K562 (cell line): Measurements from ENCODE around the gene CDH2. TPM values are rescaled to one million over a fixed set of nuclear protein-coding genes. Genes with fewer than 3 reads are reported as not detected.

ENCODE experiments used
- ATAC-seq: fragments of 200-7000 bp; cut with Tn5 transposase; 3 replicates; pipeline ENCODE4 v1.9.1; 2020; ENCODE audit warnings: moderate library complexity
- BruUV-seq: library from RNA; stranded (reverse); fragments of 400-500 nt; replicated peaks from 2 replicates; lab custom pipeline; 2021; lab: Mats Ljungman, UMichigan
- CTCF ChIA-PET: fragments of 300-600 bp; formaldehyde crosslinking; extraction: SDS; loops from one replicate; lab custom pipeline; 2021; ENCODE audit warnings: low intra/inter-chr PET ratio; lab: Yijun Ruan, JAX
- POLR2A ChIA-PET: fragments of 300-600, 350-650 bp; sonication (Branson Sonifier 250); formaldehyde crosslinking; extraction: SDS; loops from one replicate; lab custom pipeline; 2021; ENCODE audit warnings: antibody characterized with exemption, inconsistent platforms; lab: Yijun Ruan, JAX
- DNase-seq, 4 experiments: peaks; one replicate each; pipeline versions ENCODE4 v3.0.0 to v3.0.0-alpha.2; 2011 to 2018; ENCODE audit warnings: low spot score in 3 of 4, mixed read lengths in 3 of 4; ENCODE audit errors: extremely low read depth in 1 of 4
- FAIRE-seq: peaks from 2 replicates; lab custom pipeline; 2011; peaks lifted over from hg19 to GRCh38; lab: Jason Lieb, UNC
- H2AFZ ChIP-seq: 2 replicates; pipeline ENCODE4 v1.6.0; 2011; ENCODE audit warnings: low read depth, low read length, control low read depth, inconsistent platforms
- H3K27ac ChIP-seq: fragments of 200-600 bp; 3 replicates; pipeline ENCODE4 v1.8.0; 2011; ENCODE audit warnings: low read depth, mild to moderate bottlenecking, control low read depth, inconsistent platforms, low read length, moderate library complexity, mixed read lengths; ENCODE audit errors: extremely low read depth
- H3K27me3 ChIP-seq, 2 experiments: fragments of 300-600 bp in 1 of 2; 2 replicates in 1 of 2; 3 replicates in 1 of 2; pipeline versions ENCODE4 v1.6.0 to v1.8.0; 2011; ENCODE audit warnings: inconsistent platforms in 2 of 2, low read length in 2 of 2, mild to moderate bottlenecking in 1 of 2, mixed read lengths in 1 of 2, moderate library complexity in 1 of 2; ENCODE audit not compliant: control insufficient read depth in 2 of 2, insufficient read depth in 2 of 2
- H3K36me3 ChIP-seq: fragments of 300-600 bp; 3 replicates; pipeline ENCODE4 v1.8.0; 2011; ENCODE audit warnings: mild to moderate bottlenecking, low read length, inconsistent platforms; ENCODE audit not compliant: control insufficient read depth, insufficient read depth
- H3K4me1 ChIP-seq, 2 experiments: fragments of 200-600 bp in 1 of 2; replicated peaks in 1 of 2; 2 replicates in 1 of 2; 3 replicates in 1 of 2; pipeline versions ENCODE4 v1.5.1 to v1.8.0; 2011; ENCODE audit warnings: inconsistent platforms in 2 of 2, low read length in 2 of 2, mild to moderate bottlenecking in 1 of 2, mixed read lengths in 1 of 2, moderate library complexity in 1 of 2; ENCODE audit not compliant: control insufficient read depth in 2 of 2, insufficient read depth in 2 of 2
- H3K4me2 ChIP-seq: 2 replicates; pipeline ENCODE4 v1.6.1; 2011; ENCODE audit warnings: low read length, control low read depth, inconsistent platforms, mixed read lengths; ENCODE audit not compliant: insufficient read depth
- H3K4me3 ChIP-seq: fragments of 200-600 bp; sonication (generic), shearing (Covaris generic); 2 replicates; pipeline ENCODE4 v1.5.1; 2016; ENCODE audit warnings: control low read depth, inconsistent platforms
- H3K79me2 ChIP-seq: fragments of 200-600 bp; 3 replicates; pipeline ENCODE4 v1.8.0; 2011; ENCODE audit warnings: low read length, inconsistent platforms; ENCODE audit not compliant: control insufficient read depth, insufficient read depth
- H3K9ac ChIP-seq, 2 experiments: 2 replicates each; pipeline versions ENCODE4 v1.6.0 to v1.6.1; 2011; ENCODE audit warnings: low read depth in 2 of 2, low read length in 2 of 2, control low read depth in 1 of 2, inconsistent platforms in 1 of 2, mild to moderate bottlenecking in 1 of 2, mixed read lengths in 1 of 2; ENCODE audit not compliant: insufficient read depth in 1 of 2
- H3K9me1 ChIP-seq: one replicate; pipeline ENCODE4 v1.6.0; 2011; ENCODE audit warnings: inconsistent platforms, mild to moderate bottlenecking, low read length, moderate library complexity; ENCODE audit not compliant: control insufficient read depth, insufficient read depth
- H3K9me3 ChIP-seq: replicated peaks from 2 replicates; pipeline ENCODE4 v1.5.1; 2011; ENCODE audit warnings: low read depth, low read length, inconsistent platforms; ENCODE audit not compliant: control insufficient read depth, insufficient read depth
- H4K20me1 ChIP-seq: replicated peaks from 2 replicates; pipeline ENCODE4 v1.6.1; 2011; ENCODE audit warnings: low read length, inconsistent platforms, mixed read lengths; ENCODE audit not compliant: control insufficient read depth, insufficient read depth
- CBX1 ChIP-seq: sonication (generic); IDR thresholded peaks from 2 replicates; pipeline ENCODE4 v1.6.1; 2016; ENCODE audit warnings: antibody characterized with exemption, low read depth, mild to moderate bottlenecking
- DEAF1 ChIP-seq: fragments of 450-650 bp; formaldehyde crosslinking; IDR thresholded peaks from 2 replicates; pipeline ENCODE4 v1.4.0; 2020; ENCODE audit warnings: mild to moderate bottlenecking, moderate library complexity
- EZH2 ChIP-seq: IDR thresholded peaks from 2 replicates; pipeline ENCODE4 v1.6.1; 2012; ENCODE audit warnings: low read depth, mild to moderate bottlenecking, inconsistent platforms, low read length, borderline replicate concordance
- FIP1L1 ChIP-seq: fragments of 200-400 bp; formaldehyde crosslinking; IDR thresholded peaks from 2 replicates; pipeline ENCODE4 v1.6.1; 2018; ENCODE audit warnings: mild to moderate bottlenecking, low read depth, low read length; ENCODE audit not compliant: poor library complexity, severe bottlenecking
- FOXK1 ChIP-seq: sonication (generic); formaldehyde crosslinking; IDR thresholded peaks from 2 replicates; pipeline ENCODE4 v1.8.0; 2022; ENCODE audit warnings: missing genetic modification reagents, mild to moderate bottlenecking, borderline replicate concordance
- HMGXB4 ChIP-seq: sonication (generic); formaldehyde crosslinking; IDR thresholded peaks from 2 replicates; pipeline ENCODE4 v1.8.1; 2023; ENCODE audit warnings: mild to moderate bottlenecking, missing genetic modification reagents
- KAT8 ChIP-seq: fragments of 450-650 bp; IDR thresholded peaks from 2 replicates; pipeline ENCODE4 v1.6.1; 2016; ENCODE audit warnings: low read depth, mild to moderate bottlenecking
- MBD2 ChIP-seq: sonication (generic); IDR thresholded peaks from 2 replicates; pipeline ENCODE4 v1.6.1; 2016; ENCODE audit warnings: low read depth, borderline replicate concordance
- MXI1 ChIP-seq: IDR thresholded peaks from 2 replicates; pipeline ENCODE4 v1.6.1; 2011; ENCODE audit warnings: low read depth, mild to moderate bottlenecking, improper control_type of control experiment, low read length
- PTRF ChIP-seq: fragments of 450-650 bp; IDR thresholded peaks from 2 replicates; pipeline ENCODE4 v1.6.1; 2016; ENCODE audit warnings: mild to moderate bottlenecking, missing genetic modification characterization, missing compliant biosample characterization
- RB1 ChIP-seq: fragments of 450-650 bp; IDR thresholded peaks from 2 replicates; pipeline ENCODE4 v1.6.1; 2017; ENCODE audit warnings: low read depth, mild to moderate bottlenecking
- SMAD1 ChIP-seq: fragments of 150-350 bp; IDR thresholded peaks from 2 replicates; pipeline ENCODE4 v1.6.1; 2014; ENCODE audit warnings: low read length, low read depth; ENCODE audit not compliant: partially characterized antibody
- ZKSCAN8 ChIP-seq: fragments of 200-800 bp; sonication (Bioruptor generic); IDR thresholded peaks from 2 replicates; pipeline ENCODE4 v1.6.1; 2016; ENCODE audit warnings: missing genetic modification characterization, missing compliant biosample characterization
- ZNF408 ChIP-seq: fragments of 250-450 bp; sonication (Bioruptor Pico); IDR thresholded peaks from 2 replicates; pipeline ENCODE4 v1.4.0; 2020; ENCODE audit warnings: low read depth, mild to moderate bottlenecking, moderate library complexity
- ZNF57 ChIP-seq: fragments of 450-650 bp; formaldehyde crosslinking; IDR thresholded peaks from 2 replicates; pipeline ENCODE4 v1.4.0; 2020; ENCODE audit warnings: mild to moderate bottlenecking, moderate library complexity
- ZNF699 ChIP-seq: fragments of 250-450 bp; sonication (Bioruptor Pico); IDR thresholded peaks from 2 replicates; pipeline ENCODE4 v1.8.0; 2021; ENCODE audit warnings: mild to moderate bottlenecking, moderate library complexity; ENCODE audit not compliant: insufficient replicate concordance
- WGBS: fragments of 100-300 bp; shearing (Covaris generic); methylation state at CpG from one replicate; pipeline ENCODE4 v1.1.6; 2016; ENCODE audit warnings: low coverage, mixed read lengths; ENCODE audit not compliant: insufficient coverage; ENCODE audit errors: missing lambda C conversion rate; 5-methylcytosine and 5-hydroxymethylcytosine counted together
- in situ Hi-C: fragments of 300-500 bp; cut with MboI; formaldehyde crosslinking; loops from 4 replicates; pipeline ENCODE4 v1.15.0; 2018; ENCODE audit warnings: inconsistent platforms, mixed read lengths
- intact Hi-C: fragments of 100-400 bp; cut with micrococcal nuclease; formaldehyde crosslinking; loops from 2 replicates; pipeline ENCODE4 v1.14.2; 2022
- polyA plus RNA-seq, 8 experiments: library from polyadenylated mRNA; depleted of rRNA in 4 of 8; stranded (reverse) in 5 of 8; unstranded in 3 of 8; fragments of >200 nt; fragmentation: Nextera tagmentation in 2 of 8; fragmentation: Illumina TruSeq in 1 of 8; extraction: Ambion mirVana in 2 of 8; extraction: Trizol in 1 of 8; gene quantifications; 2 replicates each; pipeline versions ENCODE4 v1.2.1 to v1.2.3, GENCODE V29; 2011 to 2014; ENCODE audit warnings: inconsistent platforms in 1 of 8, missing spikeins in 1 of 8
- total RNA-seq, 7 experiments: library from RNA; depleted of rRNA in 6 of 7; stranded (reverse); fragments of >200 nt in 6 of 7; fragmentation: Illumina TruSeq in 2 of 7; extraction: Trizol in 2 of 7; gene quantifications; 2 replicates each; pipeline versions ENCODE4 v1.2.1 to v1.2.3, GENCODE V29; 2011 to 2021; ENCODE audit warnings: low replicate concordance in 1 of 7
- TF ChIP-seq, protein P1 (sequence below): fragments of 450-650 bp; formaldehyde crosslinking; IDR thresholded peaks from 2 replicates; pipeline ENCODE4 v1.4.0; 2020; ENCODE audit warnings: mild to moderate bottlenecking, moderate library complexity

The CDH2 gene
- total and polyA plus RNA-seq, 9 of the 15 experiments (the other 6 are each of a cell fraction or from before 2014, with no cell fraction given): 0.04 TPM; not detected in 8

- no TSS peak for BruUV-seq
- intact Hi-C loops: no loop called here
- ChIA-PET POLR2A (no interaction called here), CTCF (no interaction called here)
- Histone ChIP-seq H3K9ac (no peak overlapping the region), H3K4me3 (no peak overlapping the region), H4K20me1 (no peaks in the 10 kb centered on the region), H3K27ac (no peak overlapping the region), H3K4me2 (no peak overlapping the region), H3K79me2 (no peaks in the 10 kb centered on the region), H3K27me3 (no peaks in the 10 kb centered on the region)
- 5% methylated on average over 6 of the region's 6 CpGs for WGBS
- ATAC-seq (no peak), DNase-seq (no peak), FAIRE-seq (no peak)
- in situ Hi-C loops: no loop called here
- TF ChIP-seq SMAD1 (no peak), FIP1L1 (no peak), EZH2 (no peak), MBD2 (no peak), MXI1 (no peak), DEAF1 (CRISPR knock-in tag) (no peak), HMGXB4 (CRISPR knock-in tag) (no peak), RB1 (no peak), ZNF57 (CRISPR knock-in tag) (no peak), KAT8 (no peak), ZNF408 (CRISPR knock-in tag) (no peak), CBX1 (no peak), ZKSCAN8 (CRISPR knock-in tag) (no peak), ZNF699 (CRISPR knock-in tag) (no peak), FOXK1 (no peak), PTRF (tag) (no peak)
- TF ChIP-seq, protein P1, sequence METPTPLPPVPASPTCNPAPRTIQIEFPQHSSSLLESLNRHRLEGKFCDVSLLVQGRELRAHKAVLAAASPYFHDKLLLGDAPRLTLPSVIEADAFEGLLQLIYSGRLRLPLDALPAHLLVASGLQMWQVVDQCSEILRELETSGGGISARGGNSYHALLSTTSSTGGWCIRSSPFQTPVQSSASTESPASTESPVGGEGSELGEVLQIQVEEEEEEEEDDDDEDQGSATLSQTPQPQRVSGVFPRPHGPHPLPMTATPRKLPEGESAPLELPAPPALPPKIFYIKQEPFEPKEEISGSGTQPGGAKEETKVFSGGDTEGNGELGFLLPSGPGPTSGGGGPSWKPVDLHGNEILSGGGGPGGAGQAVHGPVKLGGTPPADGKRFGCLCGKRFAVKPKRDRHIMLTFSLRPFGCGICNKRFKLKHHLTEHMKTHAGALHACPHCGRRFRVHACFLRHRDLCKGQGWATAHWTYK (CRISPR knock-in tag): no peak
- TF ChIP-seq, all 486 proteins: peak for 0
- Histone ChIP-seq H2AFZ (no peak overlapping the region), H3K9me1 (no peaks in the 10 kb centered on the region), H3K9me3 (no peaks in the 10 kb centered on the region), H3K4me1 (no peaks in the 10 kb centered on the region), H3K36me3 (no peaks in the 10 kb centered on the region)
Observed at GRCh38 chr18:28178720-28179119, 1.8 kb upstream of the CDH2 start.
